GM12874 (cell line): Measurements from ENCODE around the gene SLC39A2.

Experiments used
- TF ChIP-seq, protein P1 (sequence below): IDR thresholded peaks from 2 replicates; pipeline ENCODE4 v1.5.1; 2011; ENCODE audit warnings: low read depth, mild to moderate bottlenecking, control low read depth, low read length, moderate library complexity; ENCODE audit not compliant: insufficient read depth

The SLC39A2 gene

DNA sequence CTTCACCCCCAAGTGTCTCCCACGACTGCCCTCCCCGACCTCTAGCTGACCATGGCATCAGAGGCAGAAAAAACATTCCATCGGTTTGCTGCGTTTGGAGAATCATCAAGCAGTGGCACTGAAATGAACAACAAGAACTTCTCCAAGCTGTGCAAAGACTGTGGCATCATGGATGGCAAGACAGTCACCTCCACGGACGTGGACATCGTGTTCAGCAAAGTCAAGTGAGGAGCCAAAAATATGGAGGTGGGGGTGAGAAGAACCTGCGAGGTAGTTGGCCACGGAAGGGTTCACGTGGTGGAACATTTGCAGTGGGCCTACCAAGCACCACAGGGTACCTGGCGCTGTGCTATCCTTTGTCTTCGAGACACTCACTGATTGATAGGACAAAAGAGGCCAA, 31.4 kb downstream of the SLC39A2 start:
- TF ChIP-seq, protein P1, sequence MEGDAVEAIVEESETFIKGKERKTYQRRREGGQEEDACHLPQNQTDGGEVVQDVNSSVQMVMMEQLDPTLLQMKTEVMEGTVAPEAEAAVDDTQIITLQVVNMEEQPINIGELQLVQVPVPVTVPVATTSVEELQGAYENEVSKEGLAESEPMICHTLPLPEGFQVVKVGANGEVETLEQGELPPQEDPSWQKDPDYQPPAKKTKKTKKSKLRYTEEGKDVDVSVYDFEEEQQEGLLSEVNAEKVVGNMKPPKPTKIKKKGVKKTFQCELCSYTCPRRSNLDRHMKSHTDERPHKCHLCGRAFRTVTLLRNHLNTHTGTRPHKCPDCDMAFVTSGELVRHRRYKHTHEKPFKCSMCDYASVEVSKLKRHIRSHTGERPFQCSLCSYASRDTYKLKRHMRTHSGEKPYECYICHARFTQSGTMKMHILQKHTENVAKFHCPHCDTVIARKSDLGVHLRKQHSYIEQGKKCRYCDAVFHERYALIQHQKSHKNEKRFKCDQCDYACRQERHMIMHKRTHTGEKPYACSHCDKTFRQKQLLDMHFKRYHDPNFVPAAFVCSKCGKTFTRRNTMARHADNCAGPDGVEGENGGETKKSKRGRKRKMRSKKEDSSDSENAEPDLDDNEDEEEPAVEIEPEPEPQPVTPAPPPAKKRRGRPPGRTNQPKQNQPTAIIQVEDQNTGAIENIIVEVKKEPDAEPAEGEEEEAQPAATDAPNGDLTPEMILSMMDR, result no peak

DNA sequence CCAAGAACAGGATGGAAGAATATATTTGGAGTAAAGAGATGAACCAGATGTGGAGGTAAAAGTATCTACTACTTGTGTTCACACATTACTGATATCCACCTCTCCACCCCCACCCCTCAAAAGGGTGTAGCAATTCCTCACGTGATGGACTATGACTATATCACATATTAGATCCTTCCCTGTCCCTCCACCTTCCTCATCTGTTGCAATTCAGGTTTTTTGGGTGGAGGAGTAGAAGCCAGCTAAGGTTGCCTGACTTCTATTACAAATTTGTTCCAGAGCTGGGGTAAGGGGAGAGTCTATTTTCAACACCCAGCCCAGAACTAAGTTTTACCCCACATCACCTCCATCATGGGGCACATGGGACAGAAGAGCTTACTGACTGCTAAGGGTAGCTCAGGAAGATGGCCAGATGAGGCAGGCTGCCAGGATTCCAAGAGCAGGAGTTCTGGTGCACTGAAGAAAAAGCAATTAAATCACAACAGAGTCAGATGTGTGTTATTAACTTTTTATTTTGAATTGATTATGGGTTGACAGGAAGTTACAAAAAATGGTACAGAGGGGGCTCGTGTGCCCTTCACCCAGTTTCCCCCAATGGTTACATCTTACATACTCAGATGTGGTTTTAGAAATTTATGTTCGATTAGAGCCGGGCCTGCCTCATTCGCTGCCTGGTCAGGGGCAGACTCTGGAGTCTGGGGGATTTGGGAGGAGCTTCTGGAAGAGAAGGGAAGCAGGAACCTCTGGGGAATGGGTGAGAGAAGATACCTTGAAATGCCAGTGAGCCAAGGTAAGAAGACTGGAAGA, 33.4 kb downstream of the SLC39A2 start:
- TF ChIP-seq, protein P1, result no peak

DNA sequence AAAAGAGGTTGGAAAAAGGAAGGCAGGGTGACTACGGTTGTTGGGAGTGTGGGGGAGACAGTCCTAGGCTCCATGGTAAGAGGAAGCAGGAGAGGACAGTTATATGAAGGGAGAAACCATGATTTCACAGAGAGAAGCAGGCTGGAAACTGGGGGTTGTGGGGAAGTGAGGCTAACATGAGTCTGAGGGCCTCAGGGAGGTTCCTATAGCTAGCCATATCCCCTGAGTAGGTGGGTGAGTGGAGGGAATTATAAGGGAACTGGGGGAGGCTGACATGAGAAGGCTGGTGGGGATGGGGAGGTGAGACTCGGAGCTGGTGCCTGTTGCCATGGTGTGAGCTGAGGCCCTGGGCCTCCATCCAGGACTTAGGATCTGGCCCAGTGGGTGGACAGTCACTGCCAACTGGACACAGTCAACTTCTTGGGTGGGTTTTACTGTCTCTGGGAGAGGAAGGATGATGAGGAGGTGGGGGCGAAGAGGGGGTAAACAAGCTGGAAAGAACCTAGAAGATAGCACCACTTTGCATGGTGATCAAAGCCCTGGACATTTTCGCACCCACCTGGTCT, 34.1 kb downstream of the SLC39A2 start:
- TF ChIP-seq, protein P1, result no peak

DNA sequence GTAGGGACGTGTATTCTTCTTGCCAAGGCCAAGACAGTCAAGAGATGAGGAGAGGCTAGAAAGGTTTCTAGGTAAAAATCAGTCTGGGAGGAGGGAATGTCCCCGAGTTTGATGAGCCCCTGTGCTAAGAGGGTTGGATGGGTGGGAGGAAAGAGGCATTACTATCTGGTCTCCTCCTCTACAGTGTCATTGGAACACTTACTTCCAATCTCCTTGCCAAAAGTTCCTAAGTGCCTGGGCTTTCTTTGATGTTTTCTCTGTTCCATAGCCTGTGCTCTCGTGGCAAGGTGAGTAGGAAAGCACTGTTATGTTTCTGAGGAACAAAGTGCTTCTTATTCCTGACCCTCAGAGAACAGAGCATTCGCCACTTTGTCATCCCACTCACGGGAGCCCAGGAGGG, 35.6 kb downstream of the SLC39A2 start, which contains the start of gene RNASE13:
RNASE13 (minus strand) TSS at position 101 of the 400 bp plus-strand sequence. CDS start 519 bp downstream, outside the sequence.
- TF ChIP-seq, protein P1, result no peak

DNA sequence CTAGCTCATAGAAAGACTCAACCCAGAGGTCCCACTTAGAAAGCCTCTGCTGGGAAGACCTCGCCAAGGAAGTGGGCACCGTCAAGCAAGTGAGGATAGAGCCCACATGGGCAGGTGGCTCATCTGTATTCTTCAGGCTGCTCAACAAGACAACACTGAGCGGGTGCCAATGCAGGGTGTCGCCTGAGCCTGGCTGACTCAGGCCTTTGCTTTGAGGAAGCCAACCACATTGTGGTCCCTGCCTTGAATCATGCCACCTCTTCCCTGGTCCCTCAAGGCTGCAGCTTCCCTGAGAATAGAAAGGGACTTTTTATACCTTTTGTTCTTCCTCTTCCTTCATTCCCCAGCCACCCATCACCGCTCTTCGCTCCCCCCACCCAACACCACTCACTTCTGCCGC, 37.7 kb downstream of the SLC39A2 start:
- TF ChIP-seq, protein P1, result no peak

DNA sequence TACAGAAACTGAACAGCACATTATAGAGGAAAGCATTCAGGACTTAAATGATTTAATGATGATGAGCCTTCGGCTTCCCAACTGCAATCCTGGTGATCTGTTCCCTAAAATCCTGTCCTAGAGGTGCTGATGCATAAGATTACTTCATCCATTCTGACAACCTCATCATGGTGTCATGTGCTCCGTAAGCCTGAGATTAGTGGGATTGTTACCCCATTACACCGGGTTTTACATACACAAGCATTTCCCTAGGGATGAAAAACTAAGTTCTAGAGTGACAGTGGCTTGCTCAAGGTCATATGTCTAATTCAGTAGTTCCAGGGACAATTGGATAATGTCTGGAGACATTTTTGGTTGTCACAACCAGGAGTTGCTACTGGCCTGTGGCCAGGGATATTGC, 38.1 kb downstream of the SLC39A2 start:
- TF ChIP-seq, protein P1, result no peak

DNA sequence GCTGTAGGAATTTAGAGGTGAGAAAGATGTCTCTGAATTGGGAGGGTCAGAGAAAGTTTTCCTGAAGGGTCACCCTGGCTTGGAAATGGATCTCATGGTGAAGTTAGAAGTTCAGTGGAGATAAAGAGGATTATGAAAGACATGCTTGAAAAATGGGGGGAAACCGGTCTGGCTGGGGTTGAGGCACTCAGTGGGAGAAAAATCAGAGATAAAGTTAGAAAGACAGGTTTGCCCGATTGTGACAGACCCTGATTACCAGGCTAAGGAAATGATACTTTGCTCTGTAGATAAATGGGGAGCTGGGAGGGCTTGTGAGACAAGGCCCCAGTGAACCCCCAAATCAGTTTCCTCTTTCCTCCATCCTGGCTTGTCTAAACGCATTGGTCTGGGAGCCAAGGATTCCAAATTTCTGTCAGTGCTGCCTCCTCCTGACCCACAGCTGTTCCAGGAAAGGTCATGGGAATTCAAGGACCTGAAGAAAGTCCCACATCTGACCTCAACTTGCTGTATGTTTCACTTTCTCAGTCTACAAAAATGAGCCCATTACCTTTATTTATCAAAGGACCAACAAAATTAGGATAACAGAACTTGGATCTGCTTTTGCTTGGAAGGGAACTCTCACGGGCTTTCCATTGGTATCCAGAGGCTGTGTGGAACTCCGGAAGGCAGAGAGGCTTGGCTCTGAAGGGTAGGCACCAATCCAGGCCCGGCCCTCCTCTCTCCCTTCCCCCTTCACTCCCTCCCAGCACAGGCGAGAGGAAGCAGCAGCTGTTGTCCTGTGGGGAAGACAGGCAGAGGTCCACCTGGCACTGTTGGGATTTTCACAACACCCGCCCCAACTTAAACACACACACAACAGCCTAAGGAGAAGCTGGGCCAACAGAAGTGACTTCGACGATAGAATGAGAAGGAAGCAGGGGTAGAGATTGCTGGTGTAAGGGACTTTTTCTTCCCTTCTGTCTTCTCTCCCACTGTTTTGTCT, 39.6 kb downstream of the SLC39A2 start:
- TF ChIP-seq, protein P1, result no peak
